ENCODE measurements around the gene OBSCN. TPM values are rescaled to one million over a fixed set of nuclear protein-coding genes. Genes with fewer than 3 reads are reported as not detected.
A peak's percentile ranks its signal among the peaks of the same experiment; 100 is the strongest.

Gene OBSCN
- total RNA-seq, 1 experiment from 2014 or later, result 29.1 TPM

DNA sequence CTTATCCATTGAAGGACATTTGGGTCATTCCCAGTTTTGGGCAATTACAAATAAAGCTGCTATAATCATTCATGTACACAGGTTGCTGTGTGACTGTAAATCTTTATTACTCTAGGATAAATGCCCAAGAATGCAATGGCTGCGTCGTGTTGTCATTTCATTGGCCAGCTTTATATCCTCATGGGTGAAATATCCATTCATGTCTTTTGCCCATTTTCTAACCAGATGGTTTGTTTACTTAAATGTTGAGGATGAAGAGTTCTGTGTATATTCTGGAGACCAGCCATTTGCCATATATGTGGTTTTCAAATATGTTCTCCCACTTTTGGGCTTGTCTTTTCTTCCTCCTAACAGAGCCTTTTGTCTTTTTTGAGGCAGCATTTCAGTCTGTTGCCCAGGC lies 173.5 kb downstream of the OBSCN start:
- TF ChIP-seq, protein P1, sequence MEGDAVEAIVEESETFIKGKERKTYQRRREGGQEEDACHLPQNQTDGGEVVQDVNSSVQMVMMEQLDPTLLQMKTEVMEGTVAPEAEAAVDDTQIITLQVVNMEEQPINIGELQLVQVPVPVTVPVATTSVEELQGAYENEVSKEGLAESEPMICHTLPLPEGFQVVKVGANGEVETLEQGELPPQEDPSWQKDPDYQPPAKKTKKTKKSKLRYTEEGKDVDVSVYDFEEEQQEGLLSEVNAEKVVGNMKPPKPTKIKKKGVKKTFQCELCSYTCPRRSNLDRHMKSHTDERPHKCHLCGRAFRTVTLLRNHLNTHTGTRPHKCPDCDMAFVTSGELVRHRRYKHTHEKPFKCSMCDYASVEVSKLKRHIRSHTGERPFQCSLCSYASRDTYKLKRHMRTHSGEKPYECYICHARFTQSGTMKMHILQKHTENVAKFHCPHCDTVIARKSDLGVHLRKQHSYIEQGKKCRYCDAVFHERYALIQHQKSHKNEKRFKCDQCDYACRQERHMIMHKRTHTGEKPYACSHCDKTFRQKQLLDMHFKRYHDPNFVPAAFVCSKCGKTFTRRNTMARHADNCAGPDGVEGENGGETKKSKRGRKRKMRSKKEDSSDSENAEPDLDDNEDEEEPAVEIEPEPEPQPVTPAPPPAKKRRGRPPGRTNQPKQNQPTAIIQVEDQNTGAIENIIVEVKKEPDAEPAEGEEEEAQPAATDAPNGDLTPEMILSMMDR (conservative IDR thresholded peaks at IDR 0.05; ENCODE audit: low read depth, low read length), result no peak
- no peak for TF ChIP-seq EZH2phosphoT487 (IDR thresholded peaks at IDR 0.05; ENCODE audit: borderline replicate concordance, low read length)
- TF ChIP-seq EZH2 (IDR thresholded peaks at IDR 0.05; ENCODE audit: low read length, unreplicated experiment), result no peak
- CTCF ChIA-PET, result no interaction called here
- Histone ChIP-seq H3K9me2 (replicated peaks; ENCODE audit: low read length) (no peaks in the 10 kb centered on the region), H3K4me2 (ENCODE audit: low read length) (no peak overlapping the region), H3F3A (ENCODE audit: low read length, unreplicated experiment) (no peaks in the 10 kb centered on the region), H3K27me3 (ENCODE audit: low read length) (no peaks in the 10 kb centered on the region), H3K4me1 (ENCODE audit: insufficient read depth, low read length) (peaks cover 19% of the 10 kb centered on the region), H3K9ac (ENCODE audit: low read length) (no peak overlapping the region), H3K9me3 (ENCODE audit: low read length) (no peaks in the 10 kb centered on the region), H3K79me2 (ENCODE audit: low read length) (no peaks in the 10 kb centered on the region), H4K20me1 (ENCODE audit: low read length) (no peaks in the 10 kb centered on the region), H3K4me3 (ENCODE audit: low read length) (no peak overlapping the region), H3K36me3 (ENCODE audit: low read depth, low read length) (no peaks in the 10 kb centered on the region), H3K27ac (ENCODE audit: low read length) (no peak overlapping the region), H2AFZ (ENCODE audit: low read length) (no peak overlapping the region)
- peak; percentile 59 for DNase-seq
- intact Hi-C loops (cut with micrococcal nuclease), result no loop called here
- ATAC-seq, result peak; percentile 21
- POLR2A ChIA-PET (ENCODE audit: unreplicated experiment), result interaction anchor here (0.5 kb wide), 1 partner anchor 76 kb away, joined by 3 read pairs; a partner anchor contains a TSS
- no TSS peak for BruUV-seq (replicated peaks)

DNA sequence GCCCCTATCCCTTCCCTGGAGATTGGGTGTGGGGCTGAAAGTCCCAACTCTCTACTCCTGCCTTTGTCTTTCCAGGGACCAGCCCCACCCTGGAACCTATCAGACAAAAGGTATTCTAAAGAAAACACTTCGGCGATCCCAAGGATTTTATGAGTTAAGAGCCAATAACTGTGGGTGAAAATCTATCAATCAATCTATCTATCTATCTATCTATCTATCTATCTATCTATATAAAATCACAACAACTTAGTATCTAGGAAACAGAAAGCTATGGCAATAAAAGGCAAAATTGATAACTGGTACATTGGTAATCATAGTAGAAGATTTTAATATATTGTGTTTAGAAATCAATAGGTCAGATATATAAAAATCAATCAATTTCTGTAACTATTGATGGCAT lies 175.9 kb downstream of the OBSCN start:
- intact Hi-C loops (cut with micrococcal nuclease), result no loop called here
- no peak for ATAC-seq
- Histone ChIP-seq H3K79me2 (ENCODE audit: low read length) (no peaks in the 10 kb centered on the region), H3K4me2 (ENCODE audit: low read length) (no peak overlapping the region), H2AFZ (ENCODE audit: low read length) (no peak overlapping the region), H3K27me3 (ENCODE audit: low read length) (no peaks in the 10 kb centered on the region), H3K9me3 (ENCODE audit: low read length) (no peaks in the 10 kb centered on the region), H3K36me3 (ENCODE audit: low read depth, low read length) (no peaks in the 10 kb centered on the region), H3K9me2 (replicated peaks; ENCODE audit: low read length) (no peaks in the 10 kb centered on the region), H3K27ac (ENCODE audit: low read length) (no peak overlapping the region), H3F3A (ENCODE audit: low read length, unreplicated experiment) (no peaks in the 10 kb centered on the region), H3K4me1 (ENCODE audit: insufficient read depth, low read length) (peaks cover 12% of the 10 kb centered on the region), H3K9ac (ENCODE audit: low read length) (no peak overlapping the region), H4K20me1 (ENCODE audit: low read length) (no peaks in the 10 kb centered on the region), H3K4me3 (ENCODE audit: low read length) (no peak overlapping the region)
- no TSS peak for BruUV-seq (replicated peaks)
- ChIA-PET CTCF (no interaction called here), POLR2A (ENCODE audit: unreplicated experiment) (no interaction called here)
- DNase-seq, result no peak
- TF ChIP-seq EZH2phosphoT487 (IDR thresholded peaks at IDR 0.05; ENCODE audit: borderline replicate concordance, low read length) (no peak), EZH2 (IDR thresholded peaks at IDR 0.05; ENCODE audit: low read length, unreplicated experiment) (no peak)
- TF ChIP-seq, protein P1 (conservative IDR thresholded peaks at IDR 0.05; ENCODE audit: low read depth, low read length), result no peak

DNA sequence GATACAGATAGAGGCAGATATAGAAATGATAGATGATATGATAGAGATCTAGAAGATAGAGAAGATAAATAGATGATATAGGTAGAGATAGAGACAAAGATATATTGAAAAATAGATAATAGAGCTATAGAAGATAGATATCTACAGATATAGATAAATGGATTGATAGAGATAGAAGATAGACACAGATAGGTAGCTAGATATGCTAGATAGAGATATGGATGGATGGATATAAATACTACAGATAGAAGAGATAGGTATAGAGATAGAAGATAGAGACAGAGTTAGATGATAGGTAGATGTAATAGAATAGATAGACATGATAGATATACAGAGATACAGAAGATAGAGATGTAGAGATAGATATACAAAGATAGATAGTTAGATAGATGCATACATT lies 177.4 kb downstream of the OBSCN start:
- no peak overlapping the region for H3K27ac ChIP-seq (ENCODE audit: low read length)
- no peak overlapping the region for H3K4me3 ChIP-seq (ENCODE audit: low read length)
- no peaks in the 10 kb centered on the region for H3K36me3 ChIP-seq (ENCODE audit: low read depth, low read length)
- no peak for DNase-seq
- H4K20me1 ChIP-seq (ENCODE audit: low read length), result no peaks in the 10 kb centered on the region
- H3K79me2 ChIP-seq (ENCODE audit: low read length), result no peaks in the 10 kb centered on the region
- no peak overlapping the region for H3K4me2 ChIP-seq (ENCODE audit: low read length)
- no peaks in the 10 kb centered on the region for H3K9me3 ChIP-seq (ENCODE audit: low read length)
- no peak overlapping the region for H2AFZ ChIP-seq (ENCODE audit: low read length)
- CTCF ChIA-PET, result no interaction called here
- intact Hi-C loops (cut with micrococcal nuclease), result no loop called here
- no peaks in the 10 kb centered on the region for H3K9me2 ChIP-seq (replicated peaks; ENCODE audit: low read length)
- peaks cover 8% of the 10 kb centered on the region; the same call in 1 of the 2 replicates for H3K4me1 ChIP-seq (ENCODE audit: insufficient read depth, low read length)
- H3K9ac ChIP-seq (ENCODE audit: low read length), result no peak overlapping the region
- TF ChIP-seq EZH2 (IDR thresholded peaks at IDR 0.05; ENCODE audit: low read length, unreplicated experiment) (no peak), EZH2phosphoT487 (IDR thresholded peaks at IDR 0.05; ENCODE audit: borderline replicate concordance, low read length) (no peak)
- TF ChIP-seq, protein P1 (conservative IDR thresholded peaks at IDR 0.05; ENCODE audit: low read depth, low read length), result no peak
- H3K27me3 ChIP-seq (ENCODE audit: low read length), result no peaks in the 10 kb centered on the region
- ATAC-seq, result no peak
- no peaks in the 10 kb centered on the region for H3F3A ChIP-seq (ENCODE audit: low read length, unreplicated experiment)
- POLR2A ChIA-PET (ENCODE audit: unreplicated experiment), result no interaction called here
- BruUV-seq (replicated peaks), result no TSS peak

Measured in PC-3 (cell line).